Right renal cortex interstitium (tissue), 3 donors: ENCODE data around the gene KCNG2. TPM values are rescaled to one million over a fixed set of nuclear protein-coding genes. Genes with fewer than 3 reads are reported as not detected.
"Not testable (repeated sequence)": the region's sequence is repeated elsewhere in the genome, so short reads cannot be mapped to it uniquely, and the experiment has no call there.

ENCODE experiments used
- DNase-seq, 3 donors: peaks; one replicate each; pipeline ENCODE4 v3.0.0-alpha.2; 2013; ENCODE audit warnings: low read depth in 3 of 3, low spot score in 2 of 3
- polyA plus RNA-seq, 3 donors: library from polyadenylated mRNA; unstranded; fragments of 120-200 nt; gene quantifications; one replicate each; pipeline ENCODE4 v1.2.1, GENCODE V29; 2013; ENCODE audit not compliant: insufficient read length in 3 of 3

KCNG2 gene
- polyA plus RNA-seq, 3 donors: 0.15 to 0.17 TPM; not detected in 1

GRCh38 chr18:79866889-79867574 is 69.3 kb downstream of the KCNG2 start:
- no peak for DNase-seq

- DNase-seq: no peak
These were observed 69.9 kb downstream of the KCNG2 start for GRCh38 chr18:79867666-79868065.

- DNase-seq: no peak
These were observed 70.5 kb downstream of the KCNG2 start for GRCh38 chr18:79868168-79868784.

GRCh38 chr18:79868811-79869541 is 71.2 kb downstream of the KCNG2 start:
- no peak for DNase-seq

- DNase-seq: no peak
These were observed 72.0 kb downstream of the KCNG2 start for GRCh38 chr18:79869591-79870300.

- no peak for DNase-seq
These were observed 72.7 kb downstream of the KCNG2 start for GRCh38 chr18:79870301-79871025.

GRCh38 chr18:79871026-79871390 is 73.3 kb downstream of the KCNG2 start:
- DNase-seq: no peak

- DNase-seq: no peak
These were observed 73.8 kb downstream of the KCNG2 start for GRCh38 chr18:79871481-79872091.

GRCh38 chr18:79872527-79873444 is 75.0 kb downstream of the KCNG2 start:
- no peak for DNase-seq

- DNase-seq: no peak
These were observed 75.8 kb downstream of the KCNG2 start for GRCh38 chr18:79873449-79874110.

GRCh38 chr18:79874553-79875530 is 77.1 kb downstream of the KCNG2 start:
- no peak for DNase-seq

GRCh38 chr18:79875531-79875919 is 77.8 kb downstream of the KCNG2 start:
- no peak for DNase-seq

- no peak for DNase-seq
These were observed 78.3 kb downstream of the KCNG2 start for GRCh38 chr18:79875931-79876461.

- DNase-seq: no peak
These were observed 78.8 kb downstream of the KCNG2 start for GRCh38 chr18:79876497-79876896.

- DNase-seq: no peak
These were observed 79.7 kb downstream of the KCNG2 start for GRCh38 chr18:79877163-79878091.

- DNase-seq: not testable (repeated sequence)
These were observed 80.5 kb downstream of the KCNG2 start for GRCh38 chr18:79878246-79878645.
